Stimulated activated CD8-positive, alpha-beta memory T cell treated with anti-CD3 and anti-CD28 coated beads, Interleukin-12 subunit alpha, Interleukin-12 subunit beta, amount 100 ng/mL, for 24 hours (primary cell): Measurements from ENCODE around the gene TOP3A.

Experiments
- DNase-seq: peaks from one replicate; pipeline ENCODE4 v3.0.0-alpha.2; 2020; ENCODE audit errors: extremely low read depth

Gene TOP3A

GRCh38 chr17:18230288-18231141 is 84.3 kb downstream of the TOP3A start:
- DNase-seq, result no peak

GRCh38 chr17:18229771-18230170 is 85.0 kb downstream of the TOP3A start:
- DNase-seq, result no peak

- DNase-seq, result no peak
Observed at GRCh38 chr17:18229254-18229653, 85.5 kb downstream of the TOP3A start.

GRCh38 chr17:18228176-18228682 is 86.6 kb downstream of the TOP3A start:
- no peak for DNase-seq

GRCh38 chr17:18227635-18228034 is 87.2 kb downstream of the TOP3A start:
- no peak for DNase-seq

- no peak for DNase-seq
Observed at GRCh38 chr17:18226284-18226945, 88.4 kb downstream of the TOP3A start.

GRCh38 chr17:18225642-18226283 is 89.0 kb downstream of the TOP3A start:
- DNase-seq, result no peak

GRCh38 chr17:18225121-18225641 is 89.6 kb downstream of the TOP3A start, which contains the start of gene LLGL1:
Gene LLGL1, plus strand, starts transcription at chr17:18225635. Its CDS starts 48 bp downstream, at chr17:18225683.
- peak; percentile 90 for DNase-seq

- no peak for DNase-seq
Observed at GRCh38 chr17:18224387-18225120, 90.2 kb downstream of the TOP3A start.

- no peak for DNase-seq
Observed at GRCh38 chr17:18224053-18224386, 90.8 kb downstream of the TOP3A start.
